Measurements from ENCODE around the gene GPR34.
A peak's percentile ranks its signal among the peaks of the same experiment; 100 is the strongest.
"Not testable (repeated sequence)": the region's sequence is repeated elsewhere in the genome, so short reads cannot be mapped to it uniquely, and the experiment has no call there.

The GPR34 gene

DNA sequence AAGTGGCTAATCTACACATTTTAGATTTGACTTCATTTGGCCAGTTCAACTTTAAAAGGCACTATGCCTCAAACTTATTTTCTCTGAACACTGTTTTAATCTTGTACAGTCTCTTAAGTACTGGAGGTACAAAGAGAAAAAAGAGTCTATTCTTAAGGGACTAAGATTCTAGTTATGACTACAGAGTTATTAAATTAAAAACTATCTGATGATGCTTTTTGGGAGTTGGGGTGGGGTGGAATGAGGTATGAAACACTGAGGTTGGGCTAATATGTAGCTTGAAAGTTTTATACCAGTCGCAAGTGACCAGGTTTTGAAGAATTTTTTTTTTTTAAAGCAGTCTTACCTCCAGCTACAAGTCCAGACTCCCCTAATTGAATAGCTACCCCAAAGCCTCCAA is 17.7 kb upstream of the GPR34 start:
- Mint-ChIP-seq H3K27me3 (ENCODE audit: low read depth, poor library complexity) (no peaks in the 10 kb centered on the region), H3K4me1 (peaks cover 11% of the 10 kb centered on the region), H3K4me3 (no peak overlapping the region), H3K36me3 (ENCODE audit: low read depth) (peaks cover 14% of the 10 kb centered on the region), H3K27ac (peak overlapping the region; percentile 30), H3K9me3 (no peaks in the 10 kb centered on the region)
- TF ChIP-seq, protein P1, sequence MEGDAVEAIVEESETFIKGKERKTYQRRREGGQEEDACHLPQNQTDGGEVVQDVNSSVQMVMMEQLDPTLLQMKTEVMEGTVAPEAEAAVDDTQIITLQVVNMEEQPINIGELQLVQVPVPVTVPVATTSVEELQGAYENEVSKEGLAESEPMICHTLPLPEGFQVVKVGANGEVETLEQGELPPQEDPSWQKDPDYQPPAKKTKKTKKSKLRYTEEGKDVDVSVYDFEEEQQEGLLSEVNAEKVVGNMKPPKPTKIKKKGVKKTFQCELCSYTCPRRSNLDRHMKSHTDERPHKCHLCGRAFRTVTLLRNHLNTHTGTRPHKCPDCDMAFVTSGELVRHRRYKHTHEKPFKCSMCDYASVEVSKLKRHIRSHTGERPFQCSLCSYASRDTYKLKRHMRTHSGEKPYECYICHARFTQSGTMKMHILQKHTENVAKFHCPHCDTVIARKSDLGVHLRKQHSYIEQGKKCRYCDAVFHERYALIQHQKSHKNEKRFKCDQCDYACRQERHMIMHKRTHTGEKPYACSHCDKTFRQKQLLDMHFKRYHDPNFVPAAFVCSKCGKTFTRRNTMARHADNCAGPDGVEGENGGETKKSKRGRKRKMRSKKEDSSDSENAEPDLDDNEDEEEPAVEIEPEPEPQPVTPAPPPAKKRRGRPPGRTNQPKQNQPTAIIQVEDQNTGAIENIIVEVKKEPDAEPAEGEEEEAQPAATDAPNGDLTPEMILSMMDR (IDR thresholded peaks at IDR 0.05), result no peak
- DNase-seq, result no peak

DNA sequence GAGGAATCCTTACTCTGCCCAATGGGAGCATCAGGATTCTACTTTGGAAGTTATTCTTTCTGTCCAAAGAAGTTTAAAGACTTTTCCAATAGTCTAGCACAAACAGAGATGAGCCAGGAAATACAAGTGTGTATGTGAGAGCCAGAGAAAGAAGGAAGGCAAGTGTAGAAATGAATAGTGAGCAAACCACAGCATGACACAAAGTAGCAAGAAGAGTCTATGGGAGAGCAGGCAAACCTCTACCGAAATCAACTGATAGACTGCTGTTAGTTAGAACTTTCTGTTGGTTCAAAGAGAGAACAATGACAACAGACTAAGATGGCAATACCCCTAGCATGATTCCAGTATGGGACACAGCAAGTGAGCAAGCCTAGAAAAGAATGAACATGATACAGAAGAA is 16.1 kb upstream of the GPR34 start:
- TF ChIP-seq, protein P1 (IDR thresholded peaks at IDR 0.05), result no peak
- Mint-ChIP-seq H3K4me1 (peaks cover 11% of the 10 kb centered on the region), H3K27me3 (ENCODE audit: low read depth, poor library complexity) (no peaks in the 10 kb centered on the region), H3K36me3 (ENCODE audit: low read depth) (peaks cover 19% of the 10 kb centered on the region), H3K9me3 (peaks cover 4% of the 10 kb centered on the region), H3K4me3 (no peak overlapping the region), H3K27ac (peak overlapping the region; percentile 58)
- DNase-seq, result no peak

DNA sequence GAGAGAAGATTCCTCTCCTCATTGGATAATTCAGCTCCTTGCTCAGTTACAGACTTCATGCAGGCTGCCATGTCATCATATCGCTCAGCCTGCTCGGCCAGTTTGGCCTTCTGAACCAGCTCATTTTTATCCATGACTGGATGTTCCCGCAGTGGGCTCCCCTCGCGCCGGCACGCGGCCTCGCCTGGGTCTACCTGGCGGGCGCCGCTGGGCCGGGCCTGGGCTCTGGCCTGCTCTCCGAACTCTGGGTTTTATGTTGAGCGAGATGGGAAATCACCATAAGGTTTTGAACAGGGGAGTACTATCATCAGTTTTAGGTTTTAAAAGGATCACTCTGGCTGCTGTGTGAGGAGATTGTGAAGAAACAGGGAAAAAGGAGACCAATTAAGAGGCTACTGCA is 12.4 kb upstream of the GPR34 start:
- Mint-ChIP-seq H3K36me3 (ENCODE audit: low read depth) (peaks cover 15% of the 10 kb centered on the region), H3K9me3 (peaks cover 13% of the 10 kb centered on the region), H3K27ac (peak overlapping the region; percentile 3), H3K4me1 (peaks cover 11% of the 10 kb centered on the region)
- DNase-seq; H3K27me3 Mint-ChIP-seq (ENCODE audit: low read depth, poor library complexity); H3K4me3 Mint-ChIP-seq: not testable (repeated sequence)

DNA sequence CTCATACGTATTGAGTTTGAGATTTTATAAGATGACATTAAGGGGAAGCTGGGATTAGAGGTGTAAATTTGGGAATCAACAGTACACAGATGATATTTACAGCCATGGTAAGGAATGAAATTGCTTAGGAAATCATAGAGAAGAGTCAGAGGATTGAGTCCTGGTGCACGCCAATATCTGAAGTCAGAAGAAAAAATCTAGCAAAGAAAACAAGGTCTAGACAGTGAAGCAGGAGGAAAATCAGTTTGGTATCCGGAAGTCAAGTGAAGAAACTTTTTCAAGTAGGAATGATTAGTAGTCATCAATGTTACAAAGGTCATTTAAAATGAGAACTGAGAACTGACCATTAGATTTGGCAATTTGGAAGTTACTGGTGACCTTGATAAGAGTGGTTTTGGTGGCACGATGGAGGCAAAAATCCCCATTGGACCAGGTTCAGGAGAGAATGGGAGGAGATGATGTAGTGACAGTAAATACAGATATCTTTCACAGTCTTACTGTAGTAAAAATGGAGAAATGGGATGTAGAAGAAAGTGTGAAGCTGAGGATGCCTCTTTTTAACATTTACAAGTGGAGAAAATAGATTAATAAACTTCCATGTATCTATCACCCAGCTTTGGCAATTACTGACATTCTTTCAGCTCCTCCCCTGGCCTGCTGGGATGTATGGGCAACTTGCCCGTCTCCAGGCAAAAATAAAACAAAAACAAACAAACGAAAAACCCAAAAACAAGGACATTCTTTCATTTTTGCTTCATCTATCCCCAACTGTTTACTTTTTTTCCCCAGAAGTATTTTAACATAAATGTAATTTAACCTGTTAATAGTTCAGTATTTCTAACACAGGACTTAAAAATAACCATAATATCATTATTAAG is 11.4 kb upstream of the GPR34 start:
- no peak overlapping the region for H3K4me3 Mint-ChIP-seq
- DNase-seq, result no peak
- H3K36me3 Mint-ChIP-seq (ENCODE audit: low read depth), result peaks cover 18% of the 10 kb centered on the region
- TF ChIP-seq, protein P1 (IDR thresholded peaks at IDR 0.05), result no peak
- H3K27ac Mint-ChIP-seq, result no peak overlapping the region
- no peaks in the 10 kb centered on the region for H3K27me3 Mint-ChIP-seq (ENCODE audit: low read depth, poor library complexity)
- H3K4me1 Mint-ChIP-seq, result peaks cover 11% of the 10 kb centered on the region
- peaks cover 15% of the 10 kb centered on the region for H3K9me3 Mint-ChIP-seq

DNA sequence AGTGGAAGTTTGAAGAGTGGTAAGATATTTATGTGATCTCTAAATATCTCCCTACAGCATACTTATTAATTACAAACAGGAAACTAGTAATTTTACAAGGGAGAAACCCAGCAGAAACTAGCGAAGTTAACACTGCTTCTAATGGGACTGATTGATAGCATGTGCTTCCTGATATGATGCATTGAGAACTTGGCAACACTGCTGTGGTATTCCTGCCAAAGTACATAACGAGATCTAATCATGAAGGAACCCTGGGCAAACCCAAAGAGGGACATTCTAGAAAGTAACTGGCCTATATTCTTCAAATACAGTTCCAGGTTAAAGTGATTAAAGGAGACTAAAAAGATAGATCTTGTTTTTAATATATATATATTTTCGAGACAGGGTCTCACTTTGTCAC is 4.6 kb upstream of the GPR34 start:
- DNase-seq, result no peak
- H3K4me1 Mint-ChIP-seq, result no peaks in the 10 kb centered on the region
- H3K27me3 Mint-ChIP-seq (ENCODE audit: low read depth, poor library complexity), result no peaks in the 10 kb centered on the region
- H3K27ac Mint-ChIP-seq, result no peak overlapping the region
- TF ChIP-seq, protein P1 (IDR thresholded peaks at IDR 0.05), result no peak
- no peak overlapping the region for H3K4me3 Mint-ChIP-seq
- H3K9me3 Mint-ChIP-seq, result peaks cover 10% of the 10 kb centered on the region
- peaks cover 18% of the 10 kb centered on the region for H3K36me3 Mint-ChIP-seq (ENCODE audit: low read depth)

DNA sequence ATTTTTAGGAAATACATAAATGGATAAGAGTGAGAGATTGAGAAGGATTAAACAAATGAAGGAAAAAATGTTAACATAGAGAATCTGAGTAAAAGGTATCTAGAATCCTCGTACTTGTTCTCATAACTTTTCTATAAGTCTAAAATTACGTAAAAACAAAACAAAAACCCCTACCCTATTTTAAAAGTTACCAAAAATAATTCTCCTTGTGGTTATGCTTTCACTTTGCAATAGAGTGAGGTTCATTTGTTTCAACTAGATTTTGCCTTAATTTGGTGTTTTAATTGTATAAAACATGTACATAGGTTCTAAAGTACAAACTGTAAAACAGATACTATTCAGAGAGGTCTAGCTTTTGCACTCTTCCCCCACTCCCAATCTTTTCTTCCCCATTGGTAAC is 3.8 kb upstream of the GPR34 start:
- TF ChIP-seq, protein P1 (IDR thresholded peaks at IDR 0.05), result no peak
- Mint-ChIP-seq H3K9me3 (peaks cover 8% of the 10 kb centered on the region), H3K27ac (no peak overlapping the region), H3K27me3 (ENCODE audit: low read depth, poor library complexity) (no peaks in the 10 kb centered on the region), H3K4me1 (no peaks in the 10 kb centered on the region), H3K4me3 (no peak overlapping the region), H3K36me3 (ENCODE audit: low read depth) (peaks cover 18% of the 10 kb centered on the region)
- DNase-seq, result no peak
